Psoas muscle (tissue), 8 donors: ENCODE results near the gene PHACTR3. TPM values are rescaled to one million over a fixed set of nuclear protein-coding genes. Genes with fewer than 3 reads are reported as not detected.

Experiments used
- ATAC-seq, 4 donors: fragments of 200-7000 bp; cut with Tn5 transposase; one replicate each; pipeline ENCODE4 v1.9.1; 2020; ENCODE audit warnings: moderate library complexity in 3 of 4, mild to moderate bottlenecking in 2 of 4
- DNase-seq, 2 donors: peaks; one replicate each; pipeline ENCODE4 v3.0.0-alpha.2; 2020
- H3K27ac ChIP-seq: fragments of 200-600 bp; one replicate; pipeline ENCODE4 v1.8.0; 2022
- H3K27me3 ChIP-seq, 3 donors: fragments of 200-600 bp in 1 of 3; one replicate each; pipeline versions ENCODE4 v1.6.1 to v1.8.0; 2013 to 2022; ENCODE audit warnings: low read length in 2 of 3, mild to moderate bottlenecking in 2 of 3, moderate library complexity in 1 of 3; ENCODE audit not compliant: insufficient read depth in 3 of 3
- H3K36me3 ChIP-seq, 2 donors: fragments of 200-600 bp in 1 of 2; one replicate each; pipeline versions ENCODE4 v1.6.1 to v1.8.0; 2013 to 2022; ENCODE audit warnings: low read depth in 1 of 2, mild to moderate bottlenecking in 1 of 2, moderate library complexity in 1 of 2; ENCODE audit not compliant: insufficient read depth in 1 of 2
- H3K4me1 ChIP-seq: fragments of 200-600 bp; one replicate; pipeline ENCODE4 v1.8.0; 2022
- H3K4me3 ChIP-seq: fragments of 200-600 bp; one replicate; pipeline ENCODE4 v1.8.0; 2022; ENCODE audit warnings: mild to moderate bottlenecking
- H3K9me3 ChIP-seq: fragments of 200-600 bp; one replicate; pipeline ENCODE4 v1.8.0; 2022
- CTCF ChIP-seq: fragments of 200-600 bp; IDR thresholded peaks from one replicate; pipeline ENCODE4 v1.8.0; 2022; ENCODE audit warnings: antibody characterized with exemption
- WGBS, 3 donors: extraction: QIAGEN DNeasy Blood & Tissue Kit; methylation state at CpG; one replicate each; pipeline versions ENCODE4 v1.1.6 to v1.1.7; 2013; 5-methylcytosine and 5-hydroxymethylcytosine counted together
- intact Hi-C, 2 donors: fragments of 100-400 bp; cut with DNase I; formaldehyde crosslinking; loops; one replicate each; pipeline versions ENCODE4 v1.11.0 to v1.14.2; 2022
- polyA plus RNA-seq, 3 donors: library from polyadenylated mRNA; stranded (reverse); fragments of 200-250 nt; gene quantifications; one replicate each; pipeline ENCODE4 v1.2.3, GENCODE V29; 2013
- total RNA-seq, 4 donors: library from RNA; stranded (reverse); fragmentation: NEBNext Ultra II Directional in 2 of 4; extraction: Animal tissue kit (Norgen Biotek cat#: 25700) in 2 of 4; gene quantifications; one replicate each; pipeline versions ENCODE4 v1.2.1 to v1.2.4, GENCODE V29; 2021 to 2023
- donor health status: healthy with polysubstance abuse.
- donor health status: DM: no; HTN: no; CAD: no; lungs with moderate emphysema.
- donor health status: Bipolar disorder and iron deficiency.
- donor health status: healthy.
- donor health status: DM: yes; HTN: yes; CAD: no.
- donor health status: DM: no; HTN: no; CAD: no.
- donor health status: DM: no; HTN: no; CAD: no.
- donor health status: DM: yes; HTN: yes; CAD: no.

PHACTR3 gene
- total and polyA plus RNA-seq, 7 donors = 0.10 to 0.46 (median 0.15) TPM; not detected in 3

DNA sequence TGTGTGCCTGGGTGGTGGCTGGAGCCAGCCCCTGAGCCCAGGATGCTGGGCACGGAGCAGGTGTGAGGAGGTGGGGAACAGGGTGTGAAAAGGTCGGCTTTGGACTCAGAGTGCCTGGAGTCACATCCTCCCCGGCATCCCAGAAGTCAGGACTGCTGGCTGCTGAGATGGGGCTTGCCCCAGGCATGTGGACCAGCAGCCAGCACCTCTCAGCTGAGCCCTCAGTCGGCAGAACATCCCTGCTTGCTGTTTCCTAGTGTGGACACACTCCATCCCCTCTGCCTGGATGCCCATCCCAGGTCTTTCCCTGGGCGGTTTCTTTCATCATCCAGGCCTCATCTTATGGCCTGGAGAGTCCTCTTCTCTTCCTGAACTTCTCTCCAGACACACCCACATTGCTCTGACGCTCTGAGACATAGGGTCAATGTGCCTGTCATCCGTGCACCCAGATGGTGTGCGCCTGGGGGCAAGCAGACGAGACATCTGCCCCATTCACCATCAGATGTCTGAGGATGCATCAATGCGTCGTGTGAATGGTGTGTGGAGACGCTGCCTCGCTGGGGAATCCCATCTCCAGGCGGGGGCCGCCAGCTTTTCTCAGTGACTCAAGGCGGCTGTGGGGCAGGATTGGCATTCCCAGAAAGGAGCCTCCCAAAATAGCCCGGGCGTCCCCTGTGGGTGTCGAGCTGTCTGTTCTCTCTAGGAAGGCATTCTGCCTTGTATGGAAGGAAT is 224.9 kb downstream of the PHACTR3 start:
- Histone ChIP-seq H3K36me3 (no peaks in the 10 kb centered on the region), H3K4me3 (no peak overlapping the region), H3K27ac (no peak overlapping the region), H3K27me3 (peaks cover 0 to 20% (median 4%) of the 10 kb centered on the region in 3 donors), H3K4me1 (no peaks in the 10 kb centered on the region), H3K9me3 (no peaks in the 10 kb centered on the region)
- intact Hi-C loops = no loop called here
- TF ChIP-seq CTCF = no peak
- DNase-seq (no peak), ATAC-seq (no peak)
- WGBS, 3 donors = 73 to 82% (median 75%) methylated on average over 19 of the region's 19 CpGs

- DNase-seq (no peak), ATAC-seq (no peak)
- no peaks in the 10 kb centered on the region for H3K4me1 ChIP-seq
- WGBS, 3 donors = 66 to 74% (median 67%) methylated on average over 12 of the region's 12 CpGs
- H3K36me3 ChIP-seq = no peaks in the 10 kb centered on the region
- peaks cover 0 to 28% (median 4%) of the 10 kb centered on the region in 3 donors for H3K27me3 ChIP-seq
- no peak overlapping the region for H3K4me3 ChIP-seq
- no peak overlapping the region for H3K27ac ChIP-seq
- TF ChIP-seq CTCF = no peak
- no peaks in the 10 kb centered on the region for H3K9me3 ChIP-seq
- intact Hi-C loops = no loop called here
These were observed 225.7 kb downstream of the PHACTR3 start for GRCh38 chr20:59829786-59830664.

DNA sequence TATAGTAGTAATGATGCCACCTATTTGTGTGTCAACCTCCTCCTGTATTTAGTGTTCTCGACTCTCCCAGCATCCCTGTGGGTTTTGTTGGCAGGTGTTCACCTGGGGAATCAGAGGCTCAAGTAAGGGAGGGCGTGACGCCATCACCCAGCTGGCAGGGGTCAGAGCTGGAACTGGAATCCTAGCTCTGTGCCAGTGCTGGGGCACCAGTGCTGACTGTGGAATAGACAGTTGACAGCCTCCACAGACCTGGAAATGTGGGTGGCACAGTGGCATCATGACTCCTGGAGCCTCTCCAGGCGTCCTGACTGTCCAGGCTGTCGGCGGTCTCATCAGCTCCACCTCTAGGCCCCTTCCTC is 226.3 kb downstream of the PHACTR3 start:
- no peak for DNase-seq

More for the DNA sequence above, 226.3 kb downstream of the PHACTR3 start:
- H3K27me3 ChIP-seq = peaks cover 0 to 34% (median 4%) of the 10 kb centered on the region in 3 donors
- H3K27ac ChIP-seq = no peak overlapping the region
- ATAC-seq = no peak
- H3K36me3 ChIP-seq = no peaks in the 10 kb centered on the region
- no peak for TF ChIP-seq CTCF
- no peak overlapping the region for H3K4me3 ChIP-seq
- H3K4me1 ChIP-seq = no peaks in the 10 kb centered on the region
- 46 to 53% (median 49%) methylated on average over 6 of the region's 6 CpGs for WGBS, 3 donors
- no peaks in the 10 kb centered on the region for H3K9me3 ChIP-seq
- intact Hi-C loops = no loop called here
